Left hindlimb (tissue), 1 donor: ENCODE measurements around the gene TMEM269.
"Not testable (repeated sequence)": the region's sequence is repeated elsewhere in the genome, so short reads cannot be mapped to it uniquely, and the experiment has no call there.

Experiments used
- DNase-seq: peaks from one replicate; pipeline ENCODE4 v3.0.0-alpha.2; 2018

Gene TMEM269

GRCh38 chr1:42748461-42749410 is 36.1 kb upstream of the TMEM269 start:
- no peak for DNase-seq

DNA sequence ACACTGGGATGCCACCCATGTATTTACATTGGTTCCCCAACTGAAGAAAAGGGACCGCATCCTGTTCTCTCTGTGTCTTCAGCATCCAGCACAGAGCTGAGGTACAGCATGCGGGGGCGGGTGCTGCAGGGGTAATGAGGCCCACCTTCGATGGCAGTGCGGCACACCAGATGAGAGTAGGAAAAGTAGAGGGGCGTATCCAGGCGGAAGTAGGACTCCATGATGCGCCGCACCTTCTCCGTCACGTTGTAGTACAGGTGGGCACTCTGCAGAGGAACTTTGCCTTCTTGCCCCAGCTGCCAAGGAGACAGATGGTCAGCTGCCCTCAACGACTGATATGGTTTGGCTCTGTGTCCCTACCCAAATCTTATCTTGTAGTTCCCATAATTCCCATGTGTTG is 34.8 kb upstream of the TMEM269 start:
- DNase-seq, result no peak

GRCh38 chr1:42751511-42752070 is 33.2 kb upstream of the TMEM269 start:
- not testable (repeated sequence) for DNase-seq

GRCh38 chr1:42752284-42752683 is 32.5 kb upstream of the TMEM269 start:
- no peak for DNase-seq

DNA sequence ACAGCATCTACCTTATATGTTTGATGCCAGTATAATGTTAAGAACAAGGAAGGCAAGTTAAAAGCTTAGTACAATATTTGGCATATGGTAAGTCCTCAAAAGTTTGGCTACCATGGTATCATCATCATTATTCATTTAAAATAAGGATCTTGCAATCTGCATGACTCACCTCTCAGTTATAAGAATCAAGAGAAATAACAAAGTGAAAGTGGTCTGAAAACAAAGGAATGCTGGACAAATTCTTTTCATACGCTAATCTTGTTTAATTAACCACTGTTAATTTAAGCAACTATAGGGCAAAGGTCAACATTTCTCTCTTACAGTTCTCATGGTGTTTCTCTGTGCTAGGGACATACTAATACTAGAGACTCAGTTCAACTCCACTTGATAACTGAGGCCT is 31.7 kb upstream of the TMEM269 start:
- DNase-seq, result no peak

- no peak for DNase-seq
Observed at GRCh38 chr1:42756956-42757891, 27.6 kb upstream of the TMEM269 start.

GRCh38 chr1:42757892-42758275 is 26.9 kb upstream of the TMEM269 start:
- DNase-seq, result no peak

GRCh38 chr1:42758641-42759040 is 26.1 kb upstream of the TMEM269 start:
- no peak for DNase-seq

GRCh38 chr1:42759114-42759513 is 25.7 kb upstream of the TMEM269 start:
- no peak for DNase-seq

DNA sequence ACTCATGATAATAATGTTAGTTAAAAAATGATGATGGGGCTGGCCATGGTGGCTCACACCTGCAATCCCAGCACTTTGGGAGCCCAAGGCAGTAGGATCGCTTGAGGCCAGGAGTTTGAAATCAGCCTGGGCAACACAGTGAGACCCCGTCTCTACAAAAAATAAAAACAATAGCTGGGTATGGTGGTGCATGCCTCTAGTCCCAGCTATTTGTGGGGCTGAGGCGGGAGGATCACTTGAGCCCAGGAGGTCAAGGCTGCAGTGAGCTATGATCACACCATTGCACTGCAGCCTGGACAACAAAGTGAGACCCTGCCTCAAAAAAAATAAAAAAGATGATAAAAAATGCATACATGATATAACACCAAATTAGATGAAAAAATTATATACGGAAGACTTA is 23.2 kb upstream of the TMEM269 start:
- no peak for DNase-seq

GRCh38 chr1:42762269-42762668 is 22.5 kb upstream of the TMEM269 start:
- DNase-seq, result no peak

DNA sequence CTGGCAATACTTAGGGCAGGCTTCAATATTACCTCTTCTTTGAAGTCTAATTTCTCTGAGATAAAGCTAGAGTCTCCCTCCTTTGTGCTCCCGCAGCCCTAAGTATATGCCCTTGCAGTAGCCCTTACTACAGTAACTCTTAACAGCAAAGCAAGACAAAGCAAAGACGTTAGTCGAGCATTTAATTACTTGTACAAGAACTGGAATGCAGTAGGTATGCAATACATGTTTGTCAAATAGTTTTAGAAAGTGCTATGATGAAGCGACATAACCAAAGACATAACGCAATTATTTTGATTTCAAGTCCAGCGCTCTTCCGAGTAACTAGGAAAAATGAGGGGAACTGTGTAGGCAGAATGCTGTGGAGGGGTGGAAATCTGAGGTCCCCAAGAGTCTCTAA is 19.5 kb upstream of the TMEM269 start:
- DNase-seq, result no peak

GRCh38 chr1:42765832-42766740 is 18.7 kb upstream of the TMEM269 start:
- peak; percentile 82 for DNase-seq

- DNase-seq, result peak; percentile 100
Observed at GRCh38 chr1:42766741-42767509, 17.9 kb upstream of the TMEM269 start, which contains the start of the genes C1orf50 and P3H1. Gene C1orf50 (plus strand): TSS chr1:42767249. CDS start chr1:42767312, 63 bp downstream. Gene P3H1 (minus strand): TSS chr1:42767028. CDS start chr1:42766971, 57 bp downstream.

- DNase-seq, result no peak
Observed at GRCh38 chr1:42767510-42768000, 17.2 kb upstream of the TMEM269 start.

- DNase-seq, result no peak
Observed at GRCh38 chr1:42768172-42768571, 16.6 kb upstream of the TMEM269 start.

- DNase-seq, result no peak
Observed at GRCh38 chr1:42769811-42770210, 15.0 kb upstream of the TMEM269 start.

GRCh38 chr1:42773420-42773819 is 11.4 kb upstream of the TMEM269 start:
- DNase-seq, result no peak

- no peak for DNase-seq
Observed at GRCh38 chr1:42774928-42775526, 9.8 kb upstream of the TMEM269 start.

DNA sequence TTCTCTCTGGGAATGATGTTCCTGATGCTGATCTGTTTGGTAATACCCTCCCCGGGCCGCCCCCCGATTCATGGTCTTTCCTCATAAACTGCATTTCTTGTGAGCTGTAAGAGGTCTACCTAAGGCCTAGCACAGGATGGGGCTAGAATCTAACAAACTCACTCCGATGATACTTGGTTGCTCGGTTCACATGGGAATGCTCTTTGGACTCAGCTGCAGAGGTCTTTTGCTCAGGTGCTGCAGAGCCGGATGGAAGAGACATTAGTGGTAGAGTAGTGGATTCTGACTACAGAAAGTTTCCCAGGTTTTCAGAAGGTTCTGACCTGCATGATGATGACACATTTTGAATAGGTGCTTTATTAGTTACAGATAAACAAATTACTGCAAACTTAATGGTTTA is 8.3 kb upstream of the TMEM269 start:
- DNase-seq, result no peak

DNA sequence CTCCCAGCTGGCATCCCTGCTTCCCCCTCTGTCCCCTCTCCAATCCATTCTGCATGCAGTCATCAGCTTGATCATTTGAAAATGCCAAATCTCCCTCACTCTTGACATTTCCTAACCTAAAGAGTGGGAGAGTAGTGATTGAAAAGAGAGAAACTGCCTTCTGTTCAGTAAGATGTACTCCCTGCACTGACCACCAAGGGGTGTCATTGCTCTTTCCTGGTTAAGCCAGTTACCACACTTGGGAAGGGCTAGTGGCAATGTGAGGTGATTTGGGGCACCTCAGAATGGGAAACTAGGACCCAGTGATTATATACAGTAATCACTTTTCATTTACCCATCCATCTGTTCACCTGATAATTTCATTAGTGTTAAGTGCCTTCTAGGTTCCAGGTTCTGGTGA is 6.9 kb upstream of the TMEM269 start:
- no peak for DNase-seq
